NCI-H1436 (cell line): ENCODE results near the gene ANGPTL8.

Source experiments
- DNase-seq: peaks from one replicate; lab custom pipeline; 2025; lab: John Stamatoyannopoulos, UW

Gene ANGPTL8

GRCh38 chr19:11239377-11240000 lies at the start of gene ANGPTL8:
TSS of gene ANGPTL8 (plus strand) at chr19:11239619. CDS start at chr19:11239638, 19 bp downstream.
- no peak for DNase-seq

- no peak for DNase-seq
These were observed 48.9 kb upstream of the ANGPTL8 start for GRCh38 chr19:11190501-11190900.

- DNase-seq = no peak
These were observed 48.1 kb upstream of the ANGPTL8 start for GRCh38 chr19:11191273-11191755.

GRCh38 chr19:11191934-11192333 lies 47.5 kb upstream of the ANGPTL8 start:
- no peak for DNase-seq

- no peak for DNase-seq
These were observed 46.2 kb upstream of the ANGPTL8 start for GRCh38 chr19:11192957-11193939.

- DNase-seq = no peak
These were observed 45.2 kb upstream of the ANGPTL8 start for GRCh38 chr19:11194173-11194572.

GRCh38 chr19:11194656-11195558 lies 44.5 kb upstream of the ANGPTL8 start:
- no peak for DNase-seq

GRCh38 chr19:11195681-11196080 lies 43.7 kb upstream of the ANGPTL8 start:
- DNase-seq = no peak

GRCh38 chr19:11196406-11197287 lies 42.8 kb upstream of the ANGPTL8 start:
- DNase-seq = no peak

- DNase-seq = peak; percentile 82
These were observed 41.9 kb upstream of the ANGPTL8 start, which contains the start of gene KANK2 for GRCh38 chr19:11197291-11198174. TSS of gene KANK2 (minus strand) at chr19:11197545. CDS start at chr19:11194511, 3,034 bp downstream.

GRCh38 chr19:11198175-11198534 lies 41.3 kb upstream of the ANGPTL8 start:
- no peak for DNase-seq

GRCh38 chr19:11198769-11199424 lies 40.5 kb upstream of the ANGPTL8 start:
- DNase-seq = no peak

- DNase-seq = no peak
These were observed 39.9 kb upstream of the ANGPTL8 start for GRCh38 chr19:11199517-11199916.

- no peak for DNase-seq
These were observed 39.3 kb upstream of the ANGPTL8 start for GRCh38 chr19:11200015-11200574.

- DNase-seq = no peak
These were observed 38.5 kb upstream of the ANGPTL8 start for GRCh38 chr19:11200931-11201330.

GRCh38 chr19:11201791-11202190 lies 37.6 kb upstream of the ANGPTL8 start:
- DNase-seq = no peak

- no peak for DNase-seq
These were observed 36.8 kb upstream of the ANGPTL8 start for GRCh38 chr19:11202488-11203193.
